ENCODE results near the gene TAF15. TPM values are rescaled to one million over a fixed set of nuclear protein-coding genes. Genes with fewer than 3 reads are reported as not detected.

TAF15 gene
- polyA plus RNA-seq, 1 donor from 2014 or later = 45.8 TPM

DNA sequence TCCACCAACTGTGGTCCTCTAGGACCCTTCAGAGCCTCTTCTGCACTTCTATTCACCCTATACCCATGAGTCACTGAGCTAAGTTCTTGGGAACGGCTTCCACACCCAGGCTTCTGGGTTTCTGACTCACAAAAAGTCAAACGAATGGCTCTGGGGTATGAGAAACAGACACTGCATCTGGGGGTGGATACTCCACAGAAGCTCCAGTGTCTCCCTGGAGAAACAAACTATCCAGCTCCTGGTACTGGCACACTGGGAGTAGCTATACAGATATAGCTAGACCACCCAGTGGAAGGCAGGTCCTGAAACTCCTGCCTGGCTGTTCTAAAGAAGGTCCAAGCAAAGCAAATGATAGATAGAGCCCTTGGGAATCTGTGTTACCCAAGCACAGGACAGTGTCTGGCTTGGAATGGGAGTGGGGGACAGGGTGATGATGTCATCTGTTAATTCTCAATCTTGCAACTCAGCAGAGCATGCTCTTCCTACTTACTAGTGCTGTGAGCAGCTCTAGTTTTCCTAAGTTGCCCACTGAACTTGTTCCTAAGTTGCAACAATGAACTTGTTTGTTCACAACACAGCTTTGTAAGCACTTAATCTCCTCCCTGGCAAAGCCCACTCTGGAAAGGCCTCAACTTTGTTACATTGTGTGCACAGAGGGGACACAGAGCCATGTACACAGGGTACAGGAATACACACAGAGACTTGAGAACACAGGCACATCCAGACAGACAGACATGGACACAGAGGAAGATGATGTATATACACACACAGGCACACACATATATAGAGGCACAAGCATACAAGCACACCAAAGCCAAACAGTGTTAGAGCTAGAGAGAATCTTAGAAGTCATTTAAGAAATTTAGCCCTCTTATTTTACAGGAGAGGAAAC lies 20.6 kb upstream of the TAF15 start:
- Histone ChIP-seq H3K27me3 (ENCODE audit: insufficient read depth, low read depth, low read length) (peaks cover 13% of the 10 kb centered on the region), H4K20me1 (ENCODE audit: insufficient read depth) (no peaks in the 10 kb centered on the region), H3K4me3 (ENCODE audit: low read length) (no peak overlapping the region), H3K36me3 (ENCODE audit: insufficient read depth, low read length) (no peaks in the 10 kb centered on the region), H3K9me2 (ENCODE audit: insufficient read depth, low read length) (no peaks in the 10 kb centered on the region), H3F3A (ENCODE audit: insufficient read depth, low read length, poor library complexity, severe bottlenecking) (no peaks in the 10 kb centered on the region), H3K79me2 (replicated peaks; ENCODE audit: insufficient read depth, low read length) (no peaks in the 10 kb centered on the region), H3K9ac (ENCODE audit: low read length) (no peak overlapping the region), H3K9me3 (ENCODE audit: low read length) (no peaks in the 10 kb centered on the region), H2AFZ (ENCODE audit: low read depth, low read length) (no peak overlapping the region), H3K27ac (ENCODE audit: low read length) (no peak overlapping the region), H3K4me2 (ENCODE audit: low read length) (no peak overlapping the region)
- TF ChIP-seq EZH2 (IDR thresholded peaks at IDR 0.05; ENCODE audit: borderline replicate concordance, insufficient read depth, low read length, poor library complexity, severe bottlenecking) (no peak), MXI1 (conservative IDR thresholded peaks at IDR 0.05; ENCODE audit: poor library complexity, severe bottlenecking) (no peak), SMC3 (conservative IDR thresholded peaks at IDR 0.05; ENCODE audit: poor library complexity) (no peak)

GRCh38 chr17:35790841-35791240 lies 18.4 kb upstream of the TAF15 start:
- H3K9me2 ChIP-seq (ENCODE audit: insufficient read depth, low read length) = no peaks in the 10 kb centered on the region
- no peak overlapping the region for H3K27ac ChIP-seq (ENCODE audit: low read length)
- no peak overlapping the region for H3K4me3 ChIP-seq (ENCODE audit: low read length)
- H4K20me1 ChIP-seq (ENCODE audit: insufficient read depth) = no peaks in the 10 kb centered on the region
- no peaks in the 10 kb centered on the region for H3F3A ChIP-seq (ENCODE audit: insufficient read depth, low read length, poor library complexity, severe bottlenecking)
- H2AFZ ChIP-seq (ENCODE audit: low read depth, low read length) = no peak overlapping the region
- H3K79me2 ChIP-seq (replicated peaks; ENCODE audit: insufficient read depth, low read length) = no peaks in the 10 kb centered on the region
- no peak overlapping the region for H3K9ac ChIP-seq (ENCODE audit: low read length)
- H3K36me3 ChIP-seq (ENCODE audit: insufficient read depth, low read length) = no peaks in the 10 kb centered on the region
- TF ChIP-seq CTCF (IDR thresholded peaks at IDR 0.05; ENCODE audit: poor library complexity, severe bottlenecking) (no peak), MXI1 (conservative IDR thresholded peaks at IDR 0.05; ENCODE audit: poor library complexity, severe bottlenecking) (no peak), SMC3 (conservative IDR thresholded peaks at IDR 0.05; ENCODE audit: poor library complexity) (no peak), EZH2 (IDR thresholded peaks at IDR 0.05; ENCODE audit: borderline replicate concordance, insufficient read depth, low read length, poor library complexity, severe bottlenecking) (no peak), TAF1 (IDR thresholded peaks at IDR 0.05; ENCODE audit: low read depth) (no peak), RAD21 (conservative IDR thresholded peaks at IDR 0.05) (no peak), POLR2AphosphoS5 (IDR thresholded peaks at IDR 0.05) (no peak), EP300 (conservative IDR thresholded peaks at IDR 0.05; ENCODE audit: poor library complexity, severe bottlenecking) (no peak)
- TF ChIP-seq, protein P1, sequence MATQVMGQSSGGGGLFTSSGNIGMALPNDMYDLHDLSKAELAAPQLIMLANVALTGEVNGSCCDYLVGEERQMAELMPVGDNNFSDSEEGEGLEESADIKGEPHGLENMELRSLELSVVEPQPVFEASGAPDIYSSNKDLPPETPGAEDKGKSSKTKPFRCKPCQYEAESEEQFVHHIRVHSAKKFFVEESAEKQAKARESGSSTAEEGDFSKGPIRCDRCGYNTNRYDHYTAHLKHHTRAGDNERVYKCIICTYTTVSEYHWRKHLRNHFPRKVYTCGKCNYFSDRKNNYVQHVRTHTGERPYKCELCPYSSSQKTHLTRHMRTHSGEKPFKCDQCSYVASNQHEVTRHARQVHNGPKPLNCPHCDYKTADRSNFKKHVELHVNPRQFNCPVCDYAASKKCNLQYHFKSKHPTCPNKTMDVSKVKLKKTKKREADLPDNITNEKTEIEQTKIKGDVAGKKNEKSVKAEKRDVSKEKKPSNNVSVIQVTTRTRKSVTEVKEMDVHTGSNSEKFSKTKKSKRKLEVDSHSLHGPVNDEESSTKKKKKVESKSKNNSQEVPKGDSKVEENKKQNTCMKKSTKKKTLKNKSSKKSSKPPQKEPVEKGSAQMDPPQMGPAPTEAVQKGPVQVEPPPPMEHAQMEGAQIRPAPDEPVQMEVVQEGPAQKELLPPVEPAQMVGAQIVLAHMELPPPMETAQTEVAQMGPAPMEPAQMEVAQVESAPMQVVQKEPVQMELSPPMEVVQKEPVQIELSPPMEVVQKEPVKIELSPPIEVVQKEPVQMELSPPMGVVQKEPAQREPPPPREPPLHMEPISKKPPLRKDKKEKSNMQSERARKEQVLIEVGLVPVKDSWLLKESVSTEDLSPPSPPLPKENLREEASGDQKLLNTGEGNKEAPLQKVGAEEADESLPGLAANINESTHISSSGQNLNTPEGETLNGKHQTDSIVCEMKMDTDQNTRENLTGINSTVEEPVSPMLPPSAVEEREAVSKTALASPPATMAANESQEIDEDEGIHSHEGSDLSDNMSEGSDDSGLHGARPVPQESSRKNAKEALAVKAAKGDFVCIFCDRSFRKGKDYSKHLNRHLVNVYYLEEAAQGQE (IDR thresholded peaks at IDR 0.05; ENCODE audit: borderline replicate concordance) = no peak
- no peak overlapping the region for H3K4me2 ChIP-seq (ENCODE audit: low read length)
- H3K27me3 ChIP-seq (ENCODE audit: insufficient read depth, low read depth, low read length) = peaks cover 34% of the 10 kb centered on the region
- H3K9me3 ChIP-seq (ENCODE audit: low read length) = no peaks in the 10 kb centered on the region
